Colonic mucosa (tissue), 4 donors: ENCODE data around the gene DLG2. TPM values are rescaled to one million over a fixed set of nuclear protein-coding genes. Genes with fewer than 3 reads are reported as not detected.

Experiments
- DNase-seq: peaks from one replicate; pipeline ENCODE4 v3.0.0-alpha.2; 2020
- H3K27ac ChIP-seq: fragments of 200-600 bp; one replicate; pipeline ENCODE4 v1.8.0; 2021
- H3K27me3 ChIP-seq: fragments of 200-600 bp; one replicate; pipeline ENCODE4 v1.8.0; 2021
- H3K36me3 ChIP-seq: fragments of 200-600 bp; one replicate; pipeline ENCODE4 v1.8.0; 2021
- H3K4me1 ChIP-seq: fragments of 200-600 bp; one replicate; pipeline ENCODE4 v1.8.0; 2021; ENCODE audit warnings: mild to moderate bottlenecking
- H3K4me3 ChIP-seq: fragments of 200-600 bp; one replicate; pipeline ENCODE4 v1.8.0; 2021
- H3K9ac ChIP-seq, 2 donors: one replicate each; pipeline ENCODE4 v1.7.0; 2013; ENCODE audit warnings: control low read depth in 2 of 2, low read depth in 2 of 2, low read length in 2 of 2
- H3K9me3 ChIP-seq: fragments of 200-600 bp; one replicate; pipeline ENCODE4 v1.8.0; 2021
- CTCF ChIP-seq: fragments of 200-600 bp; IDR thresholded peaks from one replicate; pipeline ENCODE4 v1.8.0; 2022; ENCODE audit warnings: antibody characterized with exemption, mild to moderate bottlenecking
- intact Hi-C: fragments of 100-400 bp; cut with DNase I; formaldehyde crosslinking; loops from one replicate; pipeline ENCODE4 v1.14.1; 2022
- total RNA-seq, 2 donors: library from RNA; stranded (reverse); fragmentation: NEBNext Ultra II Directional in 1 of 2; extraction: Animal tissue kit (Norgen Biotek cat#: 25700) in 1 of 2; gene quantifications; one replicate each; pipeline ENCODE4 v1.2.1, GENCODE V29; 2021
- donor health status: healthy.
- donor health status: DM: no; HTN: no; CAD: no.
- donor health status: DM: no; HTN: no; CAD: no.

The DLG2 gene
- total RNA-seq, 2 donors from 2014 or later: 1.4 to 3.3 TPM

DNA sequence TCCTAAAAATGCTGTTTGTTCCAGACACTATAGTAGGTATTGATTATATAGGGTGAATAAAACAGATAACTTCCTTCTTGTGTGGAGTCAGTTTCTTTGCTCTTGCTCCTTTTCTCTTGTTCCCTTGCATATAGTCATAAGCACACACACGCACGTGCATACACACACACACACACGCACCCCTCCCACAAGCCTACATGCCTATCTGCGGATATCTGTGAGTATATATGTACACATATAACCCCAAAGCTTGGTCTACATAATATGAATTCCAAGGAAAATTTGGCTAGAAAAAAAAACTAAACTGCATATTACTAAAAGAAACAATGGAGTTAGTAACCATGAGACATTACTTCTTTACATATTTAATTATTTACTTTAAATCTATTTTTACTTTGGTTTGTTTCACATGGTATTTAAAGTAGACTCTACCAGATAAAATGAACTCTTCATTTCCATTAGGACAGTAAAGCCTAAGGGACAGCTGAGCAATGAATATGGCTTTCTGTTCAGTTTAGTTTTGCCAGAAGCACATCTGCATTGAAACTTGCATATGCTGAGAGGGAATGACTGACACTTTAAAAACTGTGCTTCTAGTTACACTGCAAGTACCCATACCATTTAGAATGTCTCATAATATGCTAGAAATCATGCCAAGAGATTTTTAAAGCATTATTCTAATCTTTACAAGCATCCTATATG, 676.4 kb downstream of the DLG2 start:
- Histone ChIP-seq H3K27me3 (no peaks in the 10 kb centered on the region), H3K36me3 (no peaks in the 10 kb centered on the region), H3K4me1 (no peaks in the 10 kb centered on the region), H3K27ac (no peak overlapping the region), H3K9me3 (no peaks in the 10 kb centered on the region), H3K9ac (no peak overlapping the region), H3K4me3 (no peak overlapping the region)
- intact Hi-C loops: no loop called here
- DNase-seq: no peak
- no peak for TF ChIP-seq CTCF

- intact Hi-C loops: no loop called here
- H3K9me3 ChIP-seq: no peaks in the 10 kb centered on the region
- no peak overlapping the region for H3K4me3 ChIP-seq
- DNase-seq: no peak
- no peaks in the 10 kb centered on the region for H3K36me3 ChIP-seq
- H3K4me1 ChIP-seq: no peaks in the 10 kb centered on the region
- H3K9ac ChIP-seq: no peak overlapping the region
- H3K27ac ChIP-seq: no peak overlapping the region
- TF ChIP-seq CTCF: no peak
- H3K27me3 ChIP-seq: no peaks in the 10 kb centered on the region
These were observed 679.1 kb downstream of the DLG2 start for GRCh38 chr11:84947970-84948580.

DNA sequence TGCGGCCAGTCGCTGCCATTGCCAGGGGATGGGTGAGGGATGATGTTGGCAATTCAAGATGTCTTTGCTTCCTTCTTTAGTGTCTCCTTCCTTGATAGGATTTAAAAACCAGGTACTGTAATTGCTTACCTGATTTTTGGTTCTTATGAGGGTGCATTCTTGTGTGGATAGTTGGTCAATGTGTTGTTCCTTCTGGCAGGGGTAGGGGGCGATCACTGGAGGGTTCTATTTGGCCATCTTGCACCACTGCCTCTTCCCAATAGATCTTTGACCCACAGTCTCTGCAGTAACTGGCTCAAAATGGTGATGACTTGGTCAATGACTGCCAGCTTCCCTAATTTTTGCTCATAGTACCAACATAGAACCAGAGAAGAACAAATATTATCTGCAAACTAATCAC, 680.1 kb downstream of the DLG2 start:
- Histone ChIP-seq H3K36me3 (no peaks in the 10 kb centered on the region), H3K9ac (no peak overlapping the region), H3K4me1 (no peaks in the 10 kb centered on the region), H3K9me3 (no peaks in the 10 kb centered on the region), H3K27me3 (no peaks in the 10 kb centered on the region), H3K27ac (no peak overlapping the region), H3K4me3 (no peak overlapping the region)
- no peak for DNase-seq
- no peak for TF ChIP-seq CTCF
- intact Hi-C loops: no loop called here

DNA sequence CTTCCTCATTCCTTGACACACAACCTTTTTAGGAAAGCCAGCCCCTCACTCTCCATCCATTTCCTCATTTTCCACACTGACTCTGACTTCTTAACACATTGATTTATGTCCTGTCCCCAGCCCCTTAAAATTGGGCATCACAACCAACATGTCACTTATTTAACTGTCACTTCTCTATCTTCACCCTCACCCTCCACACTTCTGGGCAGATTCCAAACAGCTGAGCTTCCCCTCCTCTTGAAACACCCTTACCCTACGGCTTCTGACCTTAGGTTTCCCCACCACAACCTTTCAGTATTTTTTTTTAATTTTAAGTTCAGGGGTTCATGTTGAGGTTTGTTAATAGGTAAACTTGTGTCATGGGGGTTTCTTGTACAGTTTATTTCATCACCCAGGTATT, 696.3 kb downstream of the DLG2 start:
- no peak for TF ChIP-seq CTCF
- H3K27ac ChIP-seq: no peak overlapping the region
- no peak for DNase-seq
- intact Hi-C loops: no loop called here
- no peaks in the 10 kb centered on the region for H3K4me1 ChIP-seq
- no peaks in the 10 kb centered on the region for H3K27me3 ChIP-seq
- no peak overlapping the region for H3K9ac ChIP-seq
- no peak overlapping the region for H3K4me3 ChIP-seq
- H3K9me3 ChIP-seq: no peaks in the 10 kb centered on the region
- H3K36me3 ChIP-seq: no peaks in the 10 kb centered on the region

DNA sequence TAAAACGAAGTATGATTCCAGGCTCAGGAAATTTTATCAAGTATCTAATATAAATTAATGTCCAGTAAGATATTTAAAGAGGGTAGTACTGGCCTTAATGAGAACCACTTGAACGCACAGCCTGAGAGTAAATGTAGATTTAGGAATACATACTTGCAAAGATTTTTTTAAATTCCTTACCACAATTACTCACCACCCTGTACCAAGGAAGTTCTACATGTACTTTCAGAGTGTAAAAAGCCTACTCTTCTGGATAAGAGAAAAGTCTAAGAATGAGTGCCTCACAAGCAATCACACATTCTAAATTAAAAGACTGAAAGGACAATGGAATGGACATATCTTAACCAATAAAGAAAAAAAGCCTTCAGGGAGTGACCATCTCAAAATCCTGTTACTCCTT, 697.4 kb downstream of the DLG2 start:
- no peak overlapping the region for H3K4me3 ChIP-seq
- no peak for DNase-seq
- no peak overlapping the region for H3K27ac ChIP-seq
- intact Hi-C loops: no loop called here
- TF ChIP-seq CTCF: no peak
- H3K9me3 ChIP-seq: no peaks in the 10 kb centered on the region
- no peaks in the 10 kb centered on the region for H3K4me1 ChIP-seq
- no peaks in the 10 kb centered on the region for H3K36me3 ChIP-seq
- H3K9ac ChIP-seq: no peak overlapping the region
- H3K27me3 ChIP-seq: no peaks in the 10 kb centered on the region
